HEK293T (cell line): ENCODE measurements around the gene MRPL42.
A peak's percentile ranks its signal among the peaks of the same experiment; 100 is the strongest.

Source experiments
- CTCF ChIA-PET: fragments of 350-600 bp; formaldehyde crosslinking; extraction: SDS; loops from one replicate; lab custom pipeline; 2021; ENCODE audit warnings: antibody characterized with exemption, inconsistent platforms; lab: Yijun Ruan, JAX
- POLR2A ChIA-PET: fragments of 350-600 bp; formaldehyde crosslinking; extraction: SDS; loops from one replicate; lab custom pipeline; 2020; ENCODE audit warnings: antibody characterized with exemption, inconsistent platforms; lab: Yijun Ruan, JAX
- DNase-seq: peaks from one replicate; pipeline ENCODE4 v3.0.0; 2012; ENCODE audit warnings: mixed read lengths; ENCODE audit errors: extremely low spot score
- ARNT ChIP-seq: fragments of 450-650 bp; IDR thresholded peaks from 2 replicates; pipeline ENCODE4 v1.6.1; 2017; ENCODE audit warnings: mild to moderate bottlenecking
- BHLHE40 ChIP-seq: fragments of 450-650 bp; IDR thresholded peaks from 2 replicates; pipeline ENCODE4 v1.6.1; 2016; ENCODE audit warnings: mild to moderate bottlenecking, moderate library complexity, borderline replicate concordance
- CTBP1 ChIP-seq: fragments of 450-650 bp; IDR thresholded peaks from 2 replicates; pipeline ENCODE4 v1.6.1; 2016; ENCODE audit warnings: borderline replicate concordance
- ELF4 ChIP-seq: fragments of 450-650 bp; IDR thresholded peaks from 2 replicates; pipeline ENCODE4 v1.6.1; 2017; ENCODE audit warnings: antibody characterized with exemption
- FOXA1 ChIP-seq: fragments of 450-650 bp; IDR thresholded peaks from 2 replicates; pipeline ENCODE4 v1.6.1; 2016; ENCODE audit warnings: mild to moderate bottlenecking
- FOXK2 ChIP-seq: fragments of 450-650 bp; IDR thresholded peaks from 2 replicates; pipeline ENCODE4 v1.6.1; 2016; ENCODE audit warnings: mild to moderate bottlenecking
- FOXM1 ChIP-seq: fragments of 450-650 bp; IDR thresholded peaks from 2 replicates; pipeline ENCODE4 v1.6.1; 2017; ENCODE audit warnings: mild to moderate bottlenecking, borderline replicate concordance
- HDGF ChIP-seq: fragments of 450-650 bp; IDR thresholded peaks from 2 replicates; pipeline ENCODE4 v1.6.1; 2017; ENCODE audit warnings: antibody characterized with exemption, borderline replicate concordance
- L3MBTL2 ChIP-seq: fragments of 450-650 bp; conservative IDR thresholded peaks from 2 replicates; pipeline ENCODE4 v1.6.1; 2016; ENCODE audit warnings: mild to moderate bottlenecking
- LEF1 ChIP-seq: fragments of 450-650 bp; IDR thresholded peaks from 2 replicates; pipeline ENCODE4 v1.6.1; 2017; ENCODE audit warnings: mild to moderate bottlenecking, borderline replicate concordance
- NFRKB ChIP-seq: fragments of 450-650 bp; IDR thresholded peaks from 2 replicates; pipeline ENCODE4 v1.6.1; 2016; ENCODE audit warnings: mild to moderate bottlenecking, moderate library complexity
- SP1 ChIP-seq: fragments of 450-650 bp; IDR thresholded peaks from 2 replicates; pipeline ENCODE4 v1.6.1; 2017
- SUZ12 ChIP-seq: fragments of 450-650 bp; IDR thresholded peaks from 2 replicates; pipeline ENCODE4 v1.6.1; 2016; ENCODE audit warnings: mild to moderate bottlenecking
- TARDBP ChIP-seq: fragments of 450-650 bp; IDR thresholded peaks from 2 replicates; pipeline ENCODE4 v1.6.1; 2016
- ZNF384 ChIP-seq: fragments of 450-650 bp; IDR thresholded peaks from 2 replicates; pipeline ENCODE4 v1.6.1; 2016
- TF ChIP-seq, protein P1 (sequence below): fragments of 450-650 bp; IDR thresholded peaks from 2 replicates; pipeline ENCODE4 v1.6.1; 2016

MRPL42 gene

DNA sequence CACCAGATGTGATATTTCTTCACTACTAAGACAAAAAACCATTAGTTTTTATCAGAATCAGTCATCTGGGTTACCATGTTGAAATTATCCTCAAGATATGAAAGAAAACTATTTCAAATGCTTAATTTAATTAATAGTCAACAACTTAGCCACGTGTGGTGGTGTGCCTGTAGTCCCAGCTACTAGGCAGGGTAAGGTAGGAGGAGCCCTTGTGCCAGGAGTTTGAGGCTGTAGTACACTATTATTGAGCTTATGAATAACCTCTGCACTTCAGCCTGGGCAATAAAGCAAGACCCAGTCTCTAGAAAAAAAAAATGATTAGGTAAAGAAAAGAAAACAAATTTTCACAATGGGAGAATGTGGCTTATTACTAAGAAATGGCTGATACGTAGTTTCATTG lies 33.4 kb downstream of the MRPL42 start:
- POLR2A ChIA-PET, result no interaction called here
- CTCF ChIA-PET, result no interaction called here
- TF ChIP-seq ELF4 (no peak), FOXM1 (no peak), SUZ12 (no peak), ZNF384 (no peak), FOXA1 (no peak)
- TF ChIP-seq, protein P1, sequence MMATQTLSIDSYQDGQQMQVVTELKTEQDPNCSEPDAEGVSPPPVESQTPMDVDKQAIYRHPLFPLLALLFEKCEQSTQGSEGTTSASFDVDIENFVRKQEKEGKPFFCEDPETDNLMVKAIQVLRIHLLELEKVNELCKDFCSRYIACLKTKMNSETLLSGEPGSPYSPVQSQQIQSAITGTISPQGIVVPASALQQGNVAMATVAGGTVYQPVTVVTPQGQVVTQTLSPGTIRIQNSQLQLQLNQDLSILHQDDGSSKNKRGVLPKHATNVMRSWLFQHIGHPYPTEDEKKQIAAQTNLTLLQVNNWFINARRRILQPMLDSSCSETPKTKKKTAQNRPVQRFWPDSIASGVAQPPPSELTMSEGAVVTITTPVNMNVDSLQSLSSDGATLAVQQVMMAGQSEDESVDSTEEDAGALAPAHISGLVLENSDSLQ, result no peak
- no peak for DNase-seq

DNA sequence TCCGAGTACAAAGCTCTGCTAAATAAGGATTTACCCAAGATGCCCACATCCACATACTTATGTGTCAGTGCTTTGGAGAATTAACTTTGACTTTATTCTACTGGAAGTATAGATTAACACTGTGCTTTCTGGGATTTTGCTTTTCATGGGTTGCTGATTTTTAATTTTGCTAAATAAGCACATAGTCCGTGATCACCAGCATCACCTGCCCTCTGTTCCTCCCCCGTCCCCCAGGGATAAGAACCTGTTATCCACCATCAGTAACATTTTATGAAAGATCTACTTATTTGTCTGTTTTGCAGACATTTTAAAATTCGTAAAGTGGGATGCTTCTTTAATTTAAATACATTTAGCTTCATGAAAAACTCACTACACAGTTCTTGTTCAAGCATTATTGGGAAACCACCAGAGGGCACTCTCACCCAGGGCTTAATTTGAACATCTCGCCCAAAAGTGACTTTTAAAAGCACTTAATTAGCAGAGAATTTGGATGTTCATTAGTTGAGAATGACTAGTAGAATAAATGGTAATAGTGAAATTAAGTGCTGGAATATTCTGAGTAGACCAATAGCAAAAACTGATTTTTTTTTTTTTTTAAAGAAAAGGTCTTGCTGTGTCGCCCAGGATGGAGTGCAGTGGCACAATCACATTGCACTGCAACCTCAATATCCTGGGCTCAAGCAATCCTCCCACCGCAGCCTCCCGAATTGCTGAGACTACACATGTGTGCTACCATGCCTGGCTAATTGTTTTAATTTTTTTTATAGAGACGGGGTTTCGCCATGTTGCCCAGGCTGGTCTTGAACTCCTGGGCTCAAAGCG lies 35.7 kb downstream of the MRPL42 start:
- ChIA-PET POLR2A (no interaction called here), CTCF (interaction anchor here (0.5 to 1.9 kb wide), 14 partner anchors 12 to 1406 kb away, joined by 3 to 16 read pairs (median 4); no protein-coding TSS in a partner anchor)
- no peak for TF ChIP-seq NFRKB
- TF ChIP-seq L3MBTL2, result no peak
- TF ChIP-seq FOXK2, result no peak
- TF ChIP-seq CTBP1, result no peak
- TF ChIP-seq ZNF384, result no peak
- no peak for TF ChIP-seq BHLHE40
- no peak for TF ChIP-seq LEF1
- no peak for TF ChIP-seq SUZ12
- TF ChIP-seq, protein P1, result no peak
- TF ChIP-seq ARNT, result no peak
- peak; percentile 20 for DNase-seq

DNA sequence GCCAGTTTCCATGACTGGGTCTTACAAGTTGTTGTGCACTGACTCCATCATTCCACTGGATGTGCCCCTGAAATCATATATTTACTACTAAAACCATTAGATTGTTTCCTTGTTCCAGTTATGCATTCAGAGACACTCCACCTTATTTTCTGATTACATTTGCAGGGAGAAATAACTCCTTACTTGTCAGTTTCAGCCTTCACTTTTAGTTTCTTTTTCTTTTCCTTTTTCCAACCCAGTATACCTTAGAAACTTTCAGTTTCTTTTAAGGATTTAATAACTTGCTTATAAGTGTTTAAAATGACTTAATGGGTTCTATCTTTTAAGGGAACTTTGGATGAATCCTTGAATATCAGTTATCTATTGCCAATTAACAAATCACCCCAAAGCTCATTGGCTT lies 39.9 kb downstream of the MRPL42 start:
- POLR2A ChIA-PET, result no interaction called here
- CTCF ChIA-PET, result no interaction called here
- DNase-seq, result no peak
- TF ChIP-seq CTBP1 (no peak), FOXA1 (no peak), ARNT (no peak), L3MBTL2 (no peak), BHLHE40 (no peak)

DNA sequence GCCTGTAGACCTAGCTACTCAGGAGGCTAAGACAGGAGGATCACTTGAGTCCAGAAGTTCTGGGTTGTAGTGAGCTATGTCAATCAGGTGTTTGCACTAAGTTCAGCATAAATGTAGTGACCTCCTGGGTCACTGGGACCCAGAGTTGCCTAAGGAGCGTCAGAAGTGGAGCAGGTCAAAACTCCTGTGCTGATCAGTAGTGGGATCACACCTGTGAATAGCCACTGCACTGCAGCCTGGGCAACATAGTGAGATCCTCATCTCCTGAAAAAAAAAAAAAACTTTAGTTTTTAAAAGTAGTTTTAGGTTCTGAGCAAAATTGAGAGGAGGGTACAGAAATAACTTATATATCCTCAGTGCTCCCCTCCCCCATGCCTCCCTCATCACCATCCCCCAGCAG lies 42.2 kb downstream of the MRPL42 start:
- ChIA-PET CTCF (interaction anchor here (0.7 kb wide), 1 partner anchor 18 kb away, joined by 3 read pairs; no protein-coding TSS in a partner anchor), POLR2A (no interaction called here)
- no peak for DNase-seq
- TF ChIP-seq FOXA1, result no peak
- no peak for TF ChIP-seq LEF1
- TF ChIP-seq BHLHE40, result no peak
- no peak for TF ChIP-seq NFRKB
- no peak for TF ChIP-seq ZNF384
- TF ChIP-seq, protein P1, result no peak

DNA sequence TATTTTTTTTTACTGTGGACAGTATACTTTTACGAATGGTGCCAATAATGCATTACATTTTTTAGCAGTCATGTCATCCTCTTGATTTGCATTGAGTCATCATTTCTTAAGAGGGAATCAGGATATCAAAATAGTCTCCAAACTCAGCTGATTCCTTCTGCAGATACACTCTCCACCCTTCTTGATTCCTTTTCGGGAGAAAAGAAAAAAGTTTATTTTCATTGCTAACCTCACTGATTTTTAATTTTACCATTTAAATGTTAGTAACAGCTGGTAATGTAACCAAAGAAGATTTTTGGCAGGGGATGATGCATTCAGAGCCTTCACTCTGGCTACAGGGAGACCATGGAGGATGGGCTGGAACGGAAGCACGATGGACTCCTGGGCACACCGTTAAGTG lies 47.5 kb downstream of the MRPL42 start:
- TF ChIP-seq SUZ12, result no peak
- no peak for TF ChIP-seq FOXK2
- no peak for TF ChIP-seq ZNF384
- TF ChIP-seq L3MBTL2, result no peak
- TF ChIP-seq FOXM1, result no peak
- TF ChIP-seq NFRKB, result no peak
- TF ChIP-seq TARDBP, result no peak
- TF ChIP-seq CTBP1, result no peak
- no peak for TF ChIP-seq ELF4
- TF ChIP-seq LEF1, result no peak
- TF ChIP-seq SP1, result no peak
- ChIA-PET CTCF (interaction anchor here (2.4 kb wide), 1 partner anchor 12 kb away, joined by 6 read pairs; no protein-coding TSS in a partner anchor), POLR2A (no interaction called here)
- no peak for DNase-seq

DNA sequence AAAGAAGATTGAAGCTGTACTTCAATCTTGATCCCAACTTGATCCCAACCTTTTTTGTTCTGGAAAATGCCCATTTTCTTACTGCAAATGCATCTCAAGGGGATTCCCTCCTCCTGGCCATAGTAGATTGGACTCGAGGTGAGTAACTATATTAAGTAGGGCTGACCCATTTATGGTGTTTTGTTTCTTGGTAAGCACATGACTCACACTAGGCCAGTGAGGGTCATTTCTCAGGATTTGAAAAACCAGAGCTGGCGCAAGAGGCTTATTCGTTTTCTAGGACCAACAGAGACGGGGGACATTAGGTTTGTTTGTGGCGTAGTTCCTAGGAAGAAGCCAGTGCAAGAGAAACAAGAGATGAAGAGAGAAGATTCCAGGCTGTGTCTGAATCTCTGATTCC lies 51.4 kb downstream of the MRPL42 start:
- no peak for DNase-seq
- TF ChIP-seq SUZ12, result no peak
- TF ChIP-seq LEF1, result no peak
- TF ChIP-seq ARNT, result no peak
- no peak for TF ChIP-seq ELF4
- TF ChIP-seq L3MBTL2, result no peak
- TF ChIP-seq FOXA1, result no peak
- TF ChIP-seq HDGF, result no peak
- TF ChIP-seq NFRKB, result no peak
- no peak for TF ChIP-seq ZNF384
- no peak for TF ChIP-seq FOXK2
- no peak for TF ChIP-seq CTBP1
- TF ChIP-seq FOXM1, result no peak
- TF ChIP-seq, protein P1, result no peak
- no peak for TF ChIP-seq BHLHE40
- TF ChIP-seq SP1, result no peak
- no peak for TF ChIP-seq TARDBP
- POLR2A ChIA-PET, result no interaction called here
- CTCF ChIA-PET, result no interaction called here
